AG09319 (cell line): ENCODE results near the gene ACTL10.

ENCODE experiments used
- DNase-seq: peaks from one replicate; pipeline ENCODE4 v3.0.0-alpha.2; 2010; ENCODE audit warnings: low read depth; ENCODE audit errors: extremely low read depth
- TF ChIP-seq, protein P1 (sequence below): IDR thresholded peaks from 2 replicates; pipeline ENCODE4 v1.5.1; 2011; ENCODE audit warnings: low read depth, mild to moderate bottlenecking, inconsistent platforms, low read length, moderate library complexity

The ACTL10 gene

GRCh38 chr20:33650111-33650752 lies 16.5 kb upstream of the ACTL10 start:
- no peak for DNase-seq

DNA sequence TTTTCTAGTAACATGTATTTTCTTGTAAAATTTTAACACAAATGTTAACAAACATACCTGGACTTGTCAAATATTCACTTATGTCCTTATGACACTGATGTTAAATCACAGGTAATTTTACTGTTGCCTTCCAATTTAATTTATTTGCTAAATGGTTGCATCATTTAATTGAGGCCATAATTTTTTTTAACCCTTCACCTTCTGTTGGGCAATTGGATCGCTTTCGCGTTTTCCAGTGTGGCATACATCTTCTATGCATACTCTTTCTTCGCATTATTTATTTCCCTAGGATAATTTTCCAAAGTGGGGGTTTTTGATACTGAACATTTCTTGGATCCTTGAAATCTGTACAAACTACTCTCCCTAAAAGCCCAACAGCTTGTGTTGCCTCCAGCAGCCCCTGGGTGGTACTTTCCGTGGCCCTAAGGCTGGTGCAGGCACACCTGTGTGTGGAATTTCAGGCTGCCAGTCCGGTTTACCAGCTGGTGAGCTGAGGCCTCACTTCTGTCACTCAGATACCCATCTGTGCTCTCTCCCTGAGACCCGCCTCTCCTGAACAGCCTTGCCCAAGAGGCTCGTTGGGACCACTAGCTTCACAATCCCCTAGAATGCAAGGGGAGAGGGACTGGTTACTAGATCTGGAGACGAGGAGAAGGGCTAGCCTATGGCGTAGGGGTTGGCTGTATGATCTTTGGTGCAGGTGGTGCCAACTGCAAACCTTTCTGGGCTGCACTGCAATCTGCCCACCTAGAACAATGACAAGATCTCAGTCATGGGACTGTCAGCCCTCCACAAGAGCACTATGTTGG lies 15.8 kb upstream of the ACTL10 start:
- TF ChIP-seq, protein P1, sequence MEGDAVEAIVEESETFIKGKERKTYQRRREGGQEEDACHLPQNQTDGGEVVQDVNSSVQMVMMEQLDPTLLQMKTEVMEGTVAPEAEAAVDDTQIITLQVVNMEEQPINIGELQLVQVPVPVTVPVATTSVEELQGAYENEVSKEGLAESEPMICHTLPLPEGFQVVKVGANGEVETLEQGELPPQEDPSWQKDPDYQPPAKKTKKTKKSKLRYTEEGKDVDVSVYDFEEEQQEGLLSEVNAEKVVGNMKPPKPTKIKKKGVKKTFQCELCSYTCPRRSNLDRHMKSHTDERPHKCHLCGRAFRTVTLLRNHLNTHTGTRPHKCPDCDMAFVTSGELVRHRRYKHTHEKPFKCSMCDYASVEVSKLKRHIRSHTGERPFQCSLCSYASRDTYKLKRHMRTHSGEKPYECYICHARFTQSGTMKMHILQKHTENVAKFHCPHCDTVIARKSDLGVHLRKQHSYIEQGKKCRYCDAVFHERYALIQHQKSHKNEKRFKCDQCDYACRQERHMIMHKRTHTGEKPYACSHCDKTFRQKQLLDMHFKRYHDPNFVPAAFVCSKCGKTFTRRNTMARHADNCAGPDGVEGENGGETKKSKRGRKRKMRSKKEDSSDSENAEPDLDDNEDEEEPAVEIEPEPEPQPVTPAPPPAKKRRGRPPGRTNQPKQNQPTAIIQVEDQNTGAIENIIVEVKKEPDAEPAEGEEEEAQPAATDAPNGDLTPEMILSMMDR, result no peak
- DNase-seq, result no peak

More at GRCh38 chr20:33650111-33650752, 16.5 kb upstream of the ACTL10 start:
- TF ChIP-seq, protein P1, result no peak

- DNase-seq, result no peak
- TF ChIP-seq, protein P1, result no peak
Observed at GRCh38 chr20:33651562-33652048, 15.1 kb upstream of the ACTL10 start.

GRCh38 chr20:33653218-33653899 lies 13.4 kb upstream of the ACTL10 start:
- TF ChIP-seq, protein P1, result peak; percentile 91
- DNase-seq, result no peak

DNA sequence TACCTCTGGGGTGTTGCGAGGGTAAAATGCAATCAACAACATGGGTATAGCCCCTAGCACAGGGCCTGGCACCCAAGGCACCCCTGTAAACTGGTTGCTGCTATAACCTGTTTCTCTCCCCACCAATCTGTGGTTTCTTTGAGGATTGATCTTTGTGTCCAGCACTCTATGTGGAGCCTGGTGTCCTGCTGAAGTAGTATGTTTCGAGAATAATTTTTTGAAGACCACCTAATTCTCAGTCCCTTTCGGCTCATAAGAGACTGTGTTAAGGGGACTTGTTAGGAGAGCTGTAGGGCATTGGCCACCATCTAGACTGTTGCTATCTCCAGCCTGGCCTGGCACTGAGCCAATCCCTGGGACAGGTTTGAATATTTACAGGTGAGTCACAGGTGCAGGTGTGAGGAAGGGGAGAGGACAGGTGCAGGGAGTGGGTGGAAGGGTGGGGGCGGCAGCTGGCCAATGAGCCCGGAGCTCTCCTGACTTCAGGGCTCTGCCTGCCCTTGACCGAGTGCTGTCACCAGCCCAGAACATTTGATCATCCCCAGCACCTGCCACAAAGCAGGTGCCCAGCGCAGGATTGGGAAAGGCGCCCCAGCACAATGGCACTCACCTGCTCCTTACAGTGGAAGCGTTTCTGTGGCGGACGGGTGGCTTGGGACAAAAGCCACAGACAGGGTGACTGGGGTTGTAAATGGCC lies 12.7 kb upstream of the ACTL10 start:
- TF ChIP-seq, protein P1, result no peak
- no peak for DNase-seq

DNA sequence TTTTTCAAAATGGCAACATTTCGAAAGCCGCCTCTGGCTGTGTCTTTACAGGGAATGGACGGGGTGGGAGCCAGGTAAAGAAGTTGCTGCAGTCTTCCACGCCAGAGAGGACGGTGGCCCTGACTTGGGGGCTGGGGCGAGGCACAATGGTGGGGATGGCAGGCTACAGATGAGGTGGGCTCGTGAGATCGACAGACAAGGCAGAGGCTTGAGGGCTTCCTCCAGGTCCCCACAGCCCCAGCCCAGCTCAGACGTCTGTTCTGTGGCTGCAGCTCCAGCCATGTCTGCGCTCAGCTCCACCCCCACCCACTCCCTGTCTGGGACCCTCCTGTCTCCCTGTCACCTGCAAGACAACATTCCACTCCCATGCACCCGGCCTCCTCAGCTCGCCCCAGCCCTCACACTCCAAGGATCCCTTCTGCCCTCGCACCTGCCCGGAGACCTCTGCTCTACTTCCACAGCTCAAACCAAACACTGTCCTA lies 12.0 kb upstream of the ACTL10 start:
- no peak for DNase-seq
- TF ChIP-seq, protein P1, result no peak
